HEK293 (cell line): Measurements from ENCODE around the gene TMEM127.

Source experiments
- CTCF ChIA-PET: fragments of 350-600 bp; formaldehyde crosslinking; extraction: SDS; loops from one replicate; lab custom pipeline; 2021; ENCODE audit warnings: antibody characterized with exemption; lab: Yijun Ruan, JAX
- POLR2A ChIA-PET: fragments of 300-600 bp; formaldehyde crosslinking; extraction: SDS; loops from one replicate; lab custom pipeline; 2020; ENCODE audit warnings: antibody characterized with exemption, inconsistent platforms; lab: Yijun Ruan, JAX
- H3K27ac ChIP-seq: fragments of 200-500 bp; sonication (Bioruptor generic); 2 replicates; pipeline ENCODE4 v1.5.1; 2014; ENCODE audit warnings: low read depth, low read length, control low read depth, inconsistent platforms; ENCODE audit errors: extremely low read depth
- H3K36me3 ChIP-seq, 2 experiments: fragments of 200-500 bp in 1 of 2; sonication (Bioruptor generic) in 1 of 2; 1 replicate in 1 of 2; 2 replicates in 1 of 2; pipeline ENCODE4 v1.5.1; 2014 to 2017; ENCODE audit warnings: inconsistent platforms in 2 of 2, low read length in 2 of 2; ENCODE audit not compliant: control insufficient read depth in 2 of 2, insufficient read depth in 1 of 2
- H3K4me1 ChIP-seq: fragments of 200-500 bp; sonication (Bioruptor generic); 2 replicates; pipeline ENCODE4 v1.5.1; 2014; ENCODE audit warnings: mild to moderate bottlenecking, low read length, inconsistent platforms; ENCODE audit not compliant: control insufficient read depth, insufficient read depth
- H3K4me3 ChIP-seq: 2 replicates; pipeline ENCODE4 v1.5.1; 2011; ENCODE audit warnings: low read depth, mild to moderate bottlenecking, control low read depth, low read length, moderate library complexity
- H3K9me3 ChIP-seq: fragments of 200-500 bp; sonication (Bioruptor generic); 2 replicates; pipeline ENCODE4 v1.5.1; 2014; ENCODE audit warnings: low read depth, low read length, inconsistent platforms; ENCODE audit not compliant: control insufficient read depth, insufficient read depth
- EGR2 ChIP-seq: fragments of 450-650 bp; formaldehyde crosslinking; IDR thresholded peaks from 2 replicates; pipeline ENCODE4 v1.5.1; 2016; ENCODE audit warnings: low read depth, missing biosample characterization, missing genetic modification characterization
- KLF16 ChIP-seq: fragments of 450-650 bp; formaldehyde crosslinking; IDR thresholded peaks from 2 replicates; pipeline ENCODE4 v1.5.1; 2017; ENCODE audit warnings: missing biosample characterization, missing genetic modification characterization
- KLF17 ChIP-seq: fragments of 450-650 bp; formaldehyde crosslinking; IDR thresholded peaks from 2 replicates; pipeline ENCODE4 v1.5.1; 2016; ENCODE audit warnings: missing biosample characterization, missing genetic modification characterization
- PRDM6 ChIP-seq: fragments of 450-650 bp; formaldehyde crosslinking; IDR thresholded peaks from 2 replicates; pipeline ENCODE4 v1.5.1; 2017; ENCODE audit warnings: missing biosample characterization, missing genetic modification characterization
- TRIM28 ChIP-seq: IDR thresholded peaks from 2 replicates; pipeline ENCODE4 v1.6.1; 2011; ENCODE audit warnings: low read length, control low read depth, borderline replicate concordance
- YY2 ChIP-seq: fragments of 450-650 bp; formaldehyde crosslinking; IDR thresholded peaks from 2 replicates; pipeline ENCODE4 v1.5.1; 2016; ENCODE audit warnings: missing biosample characterization, missing genetic modification characterization
- ZBTB11 ChIP-seq: fragments of 450-650 bp; formaldehyde crosslinking; conservative IDR thresholded peaks from 2 replicates; pipeline ENCODE4 v1.5.1; 2016; ENCODE audit warnings: low read depth, missing biosample characterization, missing genetic modification characterization
- ZBTB17 ChIP-seq: fragments of 450-650 bp; formaldehyde crosslinking; IDR thresholded peaks from 2 replicates; pipeline ENCODE4 v1.5.1; 2016; ENCODE audit warnings: missing biosample characterization, missing genetic modification characterization
- ZBTB21 ChIP-seq: fragments of 450-650 bp; formaldehyde crosslinking; IDR thresholded peaks from 2 replicates; pipeline ENCODE4 v1.5.1; 2017; ENCODE audit warnings: missing biosample characterization, missing genetic modification characterization
- ZBTB8A ChIP-seq: fragments of 450-650 bp; formaldehyde crosslinking; IDR thresholded peaks from 2 replicates; pipeline ENCODE4 v1.5.1; 2016; ENCODE audit warnings: missing biosample characterization, missing genetic modification characterization
- ZEB2 ChIP-seq: fragments of 450-650 bp; formaldehyde crosslinking; IDR thresholded peaks from 2 replicates; pipeline ENCODE4 v1.5.1; 2016; ENCODE audit warnings: missing biosample characterization, missing genetic modification characterization
- ZFP69B ChIP-seq: fragments of 450-650 bp; formaldehyde crosslinking; IDR thresholded peaks from 2 replicates; pipeline ENCODE4 v1.5.1; 2016; ENCODE audit warnings: missing biosample characterization, missing genetic modification characterization
- ZIC2 ChIP-seq: fragments of 450-650 bp; formaldehyde crosslinking; IDR thresholded peaks from 2 replicates; pipeline ENCODE4 v1.5.1; 2016; ENCODE audit warnings: missing biosample characterization, missing genetic modification characterization
- ZNF121 ChIP-seq: fragments of 450-650 bp; formaldehyde crosslinking; IDR thresholded peaks from 2 replicates; pipeline ENCODE4 v1.5.1; 2016; ENCODE audit warnings: missing biosample characterization, missing genetic modification characterization
- ZNF146 ChIP-seq: fragments of 450-650 bp; formaldehyde crosslinking; IDR thresholded peaks from 2 replicates; pipeline ENCODE4 v1.5.1; 2016; ENCODE audit warnings: missing biosample characterization, missing genetic modification characterization
- ZNF16 ChIP-seq: fragments of 450-650 bp; formaldehyde crosslinking; IDR thresholded peaks from 2 replicates; pipeline ENCODE4 v1.5.1; 2016; ENCODE audit warnings: low read depth, missing biosample characterization, missing genetic modification characterization
- ZNF184 ChIP-seq: fragments of 450-650 bp; IDR thresholded peaks from 2 replicates; pipeline ENCODE4 v1.5.1; 2018; ENCODE audit warnings: missing biosample characterization, mild to moderate bottlenecking, missing genetic modification characterization
- ZNF2 ChIP-seq: fragments of 450-650 bp; formaldehyde crosslinking; IDR thresholded peaks from 2 replicates; pipeline ENCODE4 v1.5.1; 2016; ENCODE audit warnings: missing biosample characterization, missing genetic modification characterization
- ZNF362 ChIP-seq: fragments of 450-650 bp; formaldehyde crosslinking; IDR thresholded peaks from 2 replicates; pipeline ENCODE4 v1.5.1; 2016; ENCODE audit warnings: missing biosample characterization, missing genetic modification characterization
- ZNF514 ChIP-seq: fragments of 450-650 bp; formaldehyde crosslinking; IDR thresholded peaks from 2 replicates; pipeline ENCODE4 v1.5.1; 2016; ENCODE audit warnings: missing biosample characterization, missing genetic modification characterization
- ZNF561 ChIP-seq: fragments of 450-650 bp; IDR thresholded peaks from 2 replicates; pipeline ENCODE4 v1.5.1; 2018; ENCODE audit warnings: missing biosample characterization, missing genetic modification characterization, borderline replicate concordance
- ZNF610 ChIP-seq: fragments of 450-650 bp; formaldehyde crosslinking; IDR thresholded peaks from 2 replicates; pipeline ENCODE4 v1.5.1; 2016; ENCODE audit warnings: missing biosample characterization, missing genetic modification characterization, borderline replicate concordance
- ZNF629 ChIP-seq: fragments of 450-650 bp; formaldehyde crosslinking; IDR thresholded peaks from 2 replicates; pipeline ENCODE4 v1.5.1; 2017; ENCODE audit warnings: missing biosample characterization, missing genetic modification characterization
- ZNF660 ChIP-seq: fragments of 450-650 bp; IDR thresholded peaks from 2 replicates; pipeline ENCODE4 v1.5.1; 2018; ENCODE audit warnings: missing biosample characterization, mild to moderate bottlenecking, missing genetic modification characterization
- ZNF777 ChIP-seq: fragments of 450-650 bp; formaldehyde crosslinking; IDR thresholded peaks from 2 replicates; pipeline ENCODE4 v1.5.1; 2017; ENCODE audit warnings: missing biosample characterization, missing genetic modification characterization, borderline replicate concordance
- ZNF785 ChIP-seq: fragments of 450-650 bp; formaldehyde crosslinking; IDR thresholded peaks from 2 replicates; pipeline ENCODE4 v1.5.1; 2016; ENCODE audit warnings: missing biosample characterization, missing genetic modification characterization
- ZNF792 ChIP-seq: fragments of 450-650 bp; formaldehyde crosslinking; IDR thresholded peaks from 2 replicates; pipeline ENCODE4 v1.5.1; 2016; ENCODE audit warnings: missing biosample characterization, missing genetic modification characterization
- ZSCAN23 ChIP-seq: fragments of 450-650 bp; formaldehyde crosslinking; IDR thresholded peaks from 2 replicates; pipeline ENCODE4 v1.5.1; 2016; ENCODE audit warnings: missing biosample characterization, missing genetic modification characterization
- ZSCAN5A ChIP-seq: fragments of 450-650 bp; formaldehyde crosslinking; IDR thresholded peaks from 2 replicates; pipeline ENCODE4 v1.5.1; 2016; ENCODE audit warnings: missing biosample characterization, missing genetic modification characterization

TMEM127 gene

GRCh38 chr2:96208143-96209010, 57.4 kb downstream of the TMEM127 start, which contains the start of gene STARD7:
Gene STARD7, minus strand, starts transcription at chr2:96208827. Its CDS starts 393 bp downstream, at chr2:96208434.
- ChIA-PET POLR2A (interaction anchor here (0.5 to 2.2 kb wide), 20 partner anchors 9 to 865 kb away, joined by 3 to 30 read pairs (median 4); partner anchors contain the start of genes CIAO1, KANSL3, NCAPH and TMEM127), CTCF (interaction anchor here (0.6 to 1.5 kb wide), 7 partner anchors 20 to 598 kb away, joined by 3 to 5 read pairs (median 4); no protein-coding TSS in a partner anchor)
- Histone ChIP-seq H3K36me3 (peaks cover 0 to 4% of the 10 kb centered on the region in 2 experiments; a peak in 2 of 3 replicates), H3K9me3 (no peaks in the 10 kb centered on the region), H3K27ac (peak within 1 kb of the TSS; percentile 98), H3K4me1 (peaks cover 22% of the 10 kb centered on the region; the same call in 1 of the 2 replicates), H3K4me3 (peak within 1 kb of the TSS; percentile 91)
- TF ChIP-seq ZNF121 (no peak), ZNF561 (tag by site-specific recombination) (no peak), ZNF16 (no peak), ZNF610 (tag by site-specific recombination) (peak; percentile 53), KLF17 (tag by site-specific recombination) (peak; percentile 70), ZNF777 (no peak), PRDM6 (tag by site-specific recombination) (no peak), ZNF514 (tag by site-specific recombination) (no peak), KLF16 (tag by site-specific recombination) (peak; percentile 71; the same call in 1 of the 2 replicates), ZBTB11 (tag by site-specific recombination) (peak; percentile 43; the same call in 1 of the 2 replicates), ZEB2 (tag by site-specific recombination) (0 out of 2 replicates have a peak, but pooled peaks have one; percentile 93), YY2 (tag by site-specific recombination) (0 out of 2 replicates have a peak, but pooled peaks have one; percentile 22), ZSCAN5A (tag by site-specific recombination) (no peak), ZNF785 (tag by site-specific recombination) (no peak; the same call in 1 of the 2 replicates), ZNF629 (peak; percentile 38; the same call in 1 of the 2 replicates), ZBTB8A (peak; percentile 89), TRIM28 (no peak), ZNF792 (tag by site-specific recombination) (no peak), ZNF184 (tag by site-specific recombination) (no peak), ZIC2 (tag by site-specific recombination) (peak; percentile 55), ZBTB17 (peak; percentile 29; the same call in 1 of the 2 replicates), ZNF146 (tag by site-specific recombination) (no peak), ZBTB21 (no peak), EGR2 (tag by site-specific recombination) (peak; percentile 38; the same call in 1 of the 2 replicates), ZNF362 (tag by site-specific recombination) (peak; percentile 94), ZNF660 (tag by site-specific recombination) (peak; percentile 42), ZFP69B (tag by site-specific recombination) (peak; percentile 55; the same call in 1 of the 2 replicates), ZSCAN23 (peak; percentile 58; the same call in 1 of the 2 replicates), ZNF2 (peak; percentile 64)
